ENCODE measurements around the gene ZNF609.
"Not testable (repeated sequence)": the region's sequence is repeated elsewhere in the genome, so short reads cannot be mapped to it uniquely, and the experiment has no call there.

Gene ZNF609

GRCh38 chr15:64459066-64459781 lies 1.2 kb upstream of the ZNF609 start:
- no peak for DNase-seq

GRCh38 chr15:64460724-64461720 lies 644 bp downstream of the ZNF609 start:
- peak; percentile 4 to 43 for DNase-seq

- no peak for DNase-seq
Measured at GRCh38 chr15:64461721-64462162, 1.4 kb downstream of the ZNF609 start.

- DNase-seq: no peak
Measured at GRCh38 chr15:64462492-64462891, 2.1 kb downstream of the ZNF609 start.

GRCh38 chr15:64464276-64465005 lies 4.1 kb downstream of the ZNF609 start:
- DNase-seq: no peak

- DNase-seq: no peak
Measured at GRCh38 chr15:64466408-64467141, 6.2 kb downstream of the ZNF609 start.

- DNase-seq: no peak
Measured at GRCh38 chr15:64472161-64472560, 11.8 kb downstream of the ZNF609 start.

GRCh38 chr15:64474846-64475245 lies 14.5 kb downstream of the ZNF609 start:
- no peak for DNase-seq

GRCh38 chr15:64476550-64476949 lies 16.2 kb downstream of the ZNF609 start:
- DNase-seq: no peak

GRCh38 chr15:64478863-64479262 lies 18.5 kb downstream of the ZNF609 start:
- DNase-seq: no peak

- no peak for DNase-seq
Measured at GRCh38 chr15:64480891-64481290, 20.5 kb downstream of the ZNF609 start.

GRCh38 chr15:64483749-64484148 lies 23.4 kb downstream of the ZNF609 start:
- no peak for DNase-seq

- no peak for DNase-seq
Measured at GRCh38 chr15:64485796-64486195, 25.4 kb downstream of the ZNF609 start.

- no peak for DNase-seq
Measured at GRCh38 chr15:64490598-64491259, 30.4 kb downstream of the ZNF609 start.

GRCh38 chr15:64493641-64494040 lies 33.3 kb downstream of the ZNF609 start:
- no peak for DNase-seq

GRCh38 chr15:64495968-64496367 lies 35.6 kb downstream of the ZNF609 start:
- DNase-seq: not testable (repeated sequence)

GRCh38 chr15:64500695-64501395 lies 40.5 kb downstream of the ZNF609 start:
- DNase-seq: no peak

GRCh38 chr15:64501396-64501715 lies 41.0 kb downstream of the ZNF609 start:
- DNase-seq: no peak

- no peak for DNase-seq
Measured at GRCh38 chr15:64502151-64502550, 41.8 kb downstream of the ZNF609 start.

- DNase-seq: no peak
Measured at GRCh38 chr15:64502551-64502950, 42.2 kb downstream of the ZNF609 start.

GRCh38 chr15:64503197-64503596 lies 42.8 kb downstream of the ZNF609 start:
- DNase-seq: peak in 1 of 2 donors; percentile 19

Data from CD4-positive, alpha-beta T cell treated with Interferon alpha-2 for 1 hour (primary cell).